HepG2 (cell line): ENCODE measurements around the gene G0S2.

Experiments used
- BCL6 ChIP-seq: IDR thresholded peaks from 2 replicates; pipeline ENCODE4 v1.6.1; 2016; ENCODE audit warnings: missing genetic modification reagents, missing compliant biosample characterization
- ELF3 ChIP-seq: IDR thresholded peaks from 2 replicates; pipeline ENCODE4 v1.6.1; 2016; ENCODE audit warnings: missing genetic modification reagents, missing compliant biosample characterization
- EZH2 ChIP-seq: conservative IDR thresholded peaks from 2 replicates; pipeline ENCODE4 v1.6.1; 2012; ENCODE audit warnings: mild to moderate bottlenecking, low read depth, low read length, moderate library complexity
- JUND ChIP-seq: sonication (generic); formaldehyde crosslinking; IDR thresholded peaks from 2 replicates; pipeline ENCODE4 v1.8.0; 2022; ENCODE audit warnings: mild to moderate bottlenecking, missing genetic modification reagents
- MZF1 ChIP-seq: sonication (generic); formaldehyde crosslinking; IDR thresholded peaks from 2 replicates; pipeline ENCODE4 v1.8.1; 2023; ENCODE audit warnings: mild to moderate bottlenecking, missing genetic modification reagents, borderline replicate concordance
- YY1 ChIP-seq: IDR thresholded peaks from 2 replicates; pipeline ENCODE4 v1.6.1; 2011; ENCODE audit warnings: low read length, low read depth, moderate library complexity, mild to moderate bottlenecking; ENCODE audit not compliant: insufficient read depth, insufficient replicate concordance
- ZBTB34 ChIP-seq: sonication (generic); formaldehyde crosslinking; IDR thresholded peaks from 2 replicates; pipeline ENCODE4 v1.8.0; 2022; ENCODE audit warnings: mild to moderate bottlenecking, missing genetic modification reagents
- ZBTB42 ChIP-seq: sonication (generic); formaldehyde crosslinking; IDR thresholded peaks from 2 replicates; pipeline ENCODE4 v1.5.0; 2020; ENCODE audit warnings: mild to moderate bottlenecking, missing genetic modification reagents
- ZSCAN30 ChIP-seq: sonication (generic); formaldehyde crosslinking; IDR thresholded peaks from 2 replicates; pipeline ENCODE4 v1.5.0; 2020; ENCODE audit warnings: mild to moderate bottlenecking, missing genetic modification reagents

- TF ChIP-seq ELF3 (CRISPR knock-in tag) (no peak), ZSCAN30 (CRISPR knock-in tag) (no peak), JUND (CRISPR knock-in tag) (no peak), BCL6 (CRISPR knock-in tag) (no peak), ZBTB42 (CRISPR knock-in tag) (no peak), MZF1 (no peak), EZH2 (no peak), ZBTB34 (no peak), YY1 (no peak)
Measured at GRCh38 chr1:209661071-209661470, 14.1 kb upstream of the G0S2 start.
